ENCODE results near the gene MYT1. TPM values are rescaled to one million over a fixed set of nuclear protein-coding genes. Genes with fewer than 3 reads are reported as not detected.

MYT1 gene
- total and polyA plus RNA-seq, 4 donors: under 0.01 to 6.5 (median 0.08) TPM

DNA sequence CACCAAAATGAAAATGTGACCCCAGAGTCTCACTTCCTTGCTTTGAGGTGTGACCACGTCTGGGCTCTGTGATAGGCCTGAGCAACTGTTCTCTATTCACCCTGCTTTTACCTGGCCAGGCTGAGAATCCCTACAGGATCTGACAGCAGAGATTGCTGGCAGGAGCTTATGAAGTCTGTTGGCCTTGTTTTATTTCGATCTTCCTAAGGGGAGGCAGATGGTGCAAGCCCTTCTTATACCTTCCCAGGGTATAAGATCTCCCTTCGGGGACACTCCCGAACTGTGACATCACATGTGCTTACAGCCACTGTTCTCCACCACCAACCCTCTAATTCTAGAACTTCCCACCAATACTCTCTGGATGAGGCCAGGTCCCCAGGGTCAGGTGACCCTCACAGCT, 26.8 kb downstream of the MYT1 start:
- DNase-seq (ENCODE audit: low spot score): no peak
- Histone ChIP-seq H3K9me3 (ENCODE audit: control insufficient read depth in 4 of 4, low read length in 3 of 4) (no peaks in the 10 kb centered on the region), H3K9ac (ENCODE audit: low read depth in 1 of 2, low read length in 2 of 2) (no peak overlapping the region), H3K27ac (ENCODE audit: low read depth in 1 of 2, low read length in 2 of 2) (no peak overlapping the region), H3K4me3 (ENCODE audit: low read depth in 1 of 3, low read length in 3 of 3) (no peak overlapping the region), H3K27me3 (ENCODE audit: control insufficient read depth in 4 of 4, insufficient read depth in 4 of 4, low read length in 3 of 4) (peaks cover 0 to 3% (median 0%) of the 10 kb centered on the region in 4 donors), H3K36me3 (ENCODE audit: control insufficient read depth in 4 of 4, insufficient read depth in 3 of 4, low read depth in 1 of 4, low read length in 3 of 4) (no peaks in the 10 kb centered on the region), H3K4me1 (ENCODE audit: control insufficient read depth in 4 of 4, insufficient read depth in 4 of 4, low read length in 3 of 4) (peaks cover 0 to 6% (median 3%) of the 10 kb centered on the region in 4 donors)
- TF ChIP-seq GABPA (IDR thresholded peaks at IDR 0.05 in 1 of 2, conservative IDR thresholded peaks at IDR 0.05 in 1 of 2) (no peak), RAD21 (IDR thresholded peaks at IDR 0.05) (no peak), FOXA2 (IDR thresholded peaks at IDR 0.05) (no peak), HNF4A (conservative IDR thresholded peaks at IDR 0.05) (no peak), SP1 (IDR thresholded peaks at IDR 0.05) (no peak), EGR1 (IDR thresholded peaks at IDR 0.05; ENCODE audit: low read depth in 2 of 2) (no peak), HNF4G (IDR thresholded peaks at IDR 0.05) (no peak), JUND (IDR thresholded peaks at IDR 0.05) (no peak), RXRA (IDR thresholded peaks at IDR 0.05) (no peak)
- TF ChIP-seq, protein P1, sequence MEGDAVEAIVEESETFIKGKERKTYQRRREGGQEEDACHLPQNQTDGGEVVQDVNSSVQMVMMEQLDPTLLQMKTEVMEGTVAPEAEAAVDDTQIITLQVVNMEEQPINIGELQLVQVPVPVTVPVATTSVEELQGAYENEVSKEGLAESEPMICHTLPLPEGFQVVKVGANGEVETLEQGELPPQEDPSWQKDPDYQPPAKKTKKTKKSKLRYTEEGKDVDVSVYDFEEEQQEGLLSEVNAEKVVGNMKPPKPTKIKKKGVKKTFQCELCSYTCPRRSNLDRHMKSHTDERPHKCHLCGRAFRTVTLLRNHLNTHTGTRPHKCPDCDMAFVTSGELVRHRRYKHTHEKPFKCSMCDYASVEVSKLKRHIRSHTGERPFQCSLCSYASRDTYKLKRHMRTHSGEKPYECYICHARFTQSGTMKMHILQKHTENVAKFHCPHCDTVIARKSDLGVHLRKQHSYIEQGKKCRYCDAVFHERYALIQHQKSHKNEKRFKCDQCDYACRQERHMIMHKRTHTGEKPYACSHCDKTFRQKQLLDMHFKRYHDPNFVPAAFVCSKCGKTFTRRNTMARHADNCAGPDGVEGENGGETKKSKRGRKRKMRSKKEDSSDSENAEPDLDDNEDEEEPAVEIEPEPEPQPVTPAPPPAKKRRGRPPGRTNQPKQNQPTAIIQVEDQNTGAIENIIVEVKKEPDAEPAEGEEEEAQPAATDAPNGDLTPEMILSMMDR (IDR thresholded peaks at IDR 0.05; ENCODE audit: low read depth, low read length, missing input control): no peak
- TF ChIP-seq, protein P2, sequence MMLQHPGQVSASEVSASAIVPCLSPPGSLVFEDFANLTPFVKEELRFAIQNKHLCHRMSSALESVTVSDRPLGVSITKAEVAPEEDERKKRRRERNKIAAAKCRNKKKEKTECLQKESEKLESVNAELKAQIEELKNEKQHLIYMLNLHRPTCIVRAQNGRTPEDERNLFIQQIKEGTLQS (IDR thresholded peaks at IDR 0.05): no peak
- 92% methylated on average over 4 of the region's 4 CpGs for WGBS

DNA sequence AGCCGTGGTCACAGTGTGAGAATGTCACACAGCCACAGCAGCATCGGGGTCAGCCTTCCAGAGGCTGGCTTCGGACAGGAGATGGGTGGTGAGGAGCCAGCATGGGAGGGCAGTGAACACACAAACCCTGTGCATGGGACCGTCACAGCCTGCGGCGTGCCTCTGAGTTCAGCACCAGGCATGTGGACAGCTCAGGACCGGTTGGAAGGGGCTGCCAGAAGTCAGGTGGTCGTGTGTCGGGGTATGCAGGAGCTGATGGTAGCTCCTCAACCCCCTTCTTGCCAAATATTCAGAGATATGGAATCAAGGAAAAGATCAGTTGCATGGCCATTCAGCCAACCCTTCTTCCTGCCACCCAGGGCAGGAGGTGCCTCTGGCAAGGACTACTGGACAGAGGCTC, 28.2 kb downstream of the MYT1 start:
- Histone ChIP-seq H3K9me3 (ENCODE audit: control insufficient read depth in 4 of 4, low read length in 3 of 4) (no peaks in the 10 kb centered on the region), H3K4me1 (ENCODE audit: control insufficient read depth in 4 of 4, insufficient read depth in 4 of 4, low read length in 3 of 4) (peaks cover 0 to 13% (median 11%) of the 10 kb centered on the region in 4 donors), H3K4me3 (ENCODE audit: low read depth in 1 of 3, low read length in 3 of 3) (no peak overlapping the region), H3K27me3 (ENCODE audit: control insufficient read depth in 4 of 4, insufficient read depth in 4 of 4, low read length in 3 of 4) (peaks cover 0 to 3% (median 0%) of the 10 kb centered on the region in 4 donors), H3K27ac (ENCODE audit: low read depth in 1 of 2, low read length in 2 of 2) (no peak overlapping the region), H3K9ac (ENCODE audit: low read depth in 1 of 2, low read length in 2 of 2) (no peak overlapping the region), H3K36me3 (ENCODE audit: control insufficient read depth in 4 of 4, insufficient read depth in 3 of 4, low read depth in 1 of 4, low read length in 3 of 4) (no peaks in the 10 kb centered on the region)
- DNase-seq (ENCODE audit: low spot score): no peak
- 51% methylated on average over 9 of the region's 9 CpGs for WGBS
- TF ChIP-seq, protein P3, sequence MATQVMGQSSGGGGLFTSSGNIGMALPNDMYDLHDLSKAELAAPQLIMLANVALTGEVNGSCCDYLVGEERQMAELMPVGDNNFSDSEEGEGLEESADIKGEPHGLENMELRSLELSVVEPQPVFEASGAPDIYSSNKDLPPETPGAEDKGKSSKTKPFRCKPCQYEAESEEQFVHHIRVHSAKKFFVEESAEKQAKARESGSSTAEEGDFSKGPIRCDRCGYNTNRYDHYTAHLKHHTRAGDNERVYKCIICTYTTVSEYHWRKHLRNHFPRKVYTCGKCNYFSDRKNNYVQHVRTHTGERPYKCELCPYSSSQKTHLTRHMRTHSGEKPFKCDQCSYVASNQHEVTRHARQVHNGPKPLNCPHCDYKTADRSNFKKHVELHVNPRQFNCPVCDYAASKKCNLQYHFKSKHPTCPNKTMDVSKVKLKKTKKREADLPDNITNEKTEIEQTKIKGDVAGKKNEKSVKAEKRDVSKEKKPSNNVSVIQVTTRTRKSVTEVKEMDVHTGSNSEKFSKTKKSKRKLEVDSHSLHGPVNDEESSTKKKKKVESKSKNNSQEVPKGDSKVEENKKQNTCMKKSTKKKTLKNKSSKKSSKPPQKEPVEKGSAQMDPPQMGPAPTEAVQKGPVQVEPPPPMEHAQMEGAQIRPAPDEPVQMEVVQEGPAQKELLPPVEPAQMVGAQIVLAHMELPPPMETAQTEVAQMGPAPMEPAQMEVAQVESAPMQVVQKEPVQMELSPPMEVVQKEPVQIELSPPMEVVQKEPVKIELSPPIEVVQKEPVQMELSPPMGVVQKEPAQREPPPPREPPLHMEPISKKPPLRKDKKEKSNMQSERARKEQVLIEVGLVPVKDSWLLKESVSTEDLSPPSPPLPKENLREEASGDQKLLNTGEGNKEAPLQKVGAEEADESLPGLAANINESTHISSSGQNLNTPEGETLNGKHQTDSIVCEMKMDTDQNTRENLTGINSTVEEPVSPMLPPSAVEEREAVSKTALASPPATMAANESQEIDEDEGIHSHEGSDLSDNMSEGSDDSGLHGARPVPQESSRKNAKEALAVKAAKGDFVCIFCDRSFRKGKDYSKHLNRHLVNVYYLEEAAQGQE (IDR thresholded peaks at IDR 0.05): peak; percentile 96
- TF ChIP-seq HNF4G (IDR thresholded peaks at IDR 0.05): no peak

DNA sequence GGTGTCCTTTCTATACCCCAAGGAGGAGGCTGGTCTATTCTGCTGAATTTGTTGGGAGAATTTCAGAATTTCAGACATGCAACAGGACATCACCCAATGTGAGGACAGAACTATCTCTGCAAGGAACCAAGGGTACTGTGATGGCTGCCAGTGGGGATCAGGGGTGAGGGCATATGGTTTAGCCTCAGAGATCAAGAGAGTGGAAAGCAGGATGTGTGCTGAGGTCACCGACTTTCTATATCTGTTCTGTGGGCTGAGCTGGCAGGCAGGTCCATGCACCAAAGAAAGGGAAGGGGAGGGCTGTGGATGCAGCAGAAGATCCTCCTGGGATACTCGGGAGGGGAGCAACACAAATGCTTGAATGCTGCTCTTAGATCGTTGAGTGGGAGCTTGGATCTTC, 28.8 kb downstream of the MYT1 start:
- no peak for DNase-seq (ENCODE audit: low spot score)
- Histone ChIP-seq H3K27me3 (ENCODE audit: control insufficient read depth in 4 of 4, insufficient read depth in 4 of 4, low read length in 3 of 4) (peaks cover 0 to 3% (median 0%) of the 10 kb centered on the region in 4 donors), H3K9me3 (ENCODE audit: control insufficient read depth in 4 of 4, low read length in 3 of 4) (no peaks in the 10 kb centered on the region), H3K4me3 (ENCODE audit: low read depth in 1 of 3, low read length in 3 of 3) (no peak overlapping the region), H3K4me1 (ENCODE audit: control insufficient read depth in 4 of 4, insufficient read depth in 4 of 4, low read length in 3 of 4) (peaks cover 0 to 13% (median 11%) of the 10 kb centered on the region in 4 donors), H3K9ac (ENCODE audit: low read depth in 1 of 2, low read length in 2 of 2) (no peak overlapping the region), H3K36me3 (ENCODE audit: control insufficient read depth in 4 of 4, insufficient read depth in 3 of 4, low read depth in 1 of 4, low read length in 3 of 4) (no peaks in the 10 kb centered on the region), H3K27ac (ENCODE audit: low read depth in 1 of 2, low read length in 2 of 2) (no peak overlapping the region)
- 67% methylated on average over 3 of the region's 3 CpGs for WGBS
- no peak for TF ChIP-seq RAD21 (IDR thresholded peaks at IDR 0.05)
- TF ChIP-seq, protein P1 (IDR thresholded peaks at IDR 0.05; ENCODE audit: low read depth, low read length, missing input control): no peak
- TF ChIP-seq, protein P2 (IDR thresholded peaks at IDR 0.05): no peak
